ENCODE measurements around the gene NOL4L.

NOL4L gene

DNA sequence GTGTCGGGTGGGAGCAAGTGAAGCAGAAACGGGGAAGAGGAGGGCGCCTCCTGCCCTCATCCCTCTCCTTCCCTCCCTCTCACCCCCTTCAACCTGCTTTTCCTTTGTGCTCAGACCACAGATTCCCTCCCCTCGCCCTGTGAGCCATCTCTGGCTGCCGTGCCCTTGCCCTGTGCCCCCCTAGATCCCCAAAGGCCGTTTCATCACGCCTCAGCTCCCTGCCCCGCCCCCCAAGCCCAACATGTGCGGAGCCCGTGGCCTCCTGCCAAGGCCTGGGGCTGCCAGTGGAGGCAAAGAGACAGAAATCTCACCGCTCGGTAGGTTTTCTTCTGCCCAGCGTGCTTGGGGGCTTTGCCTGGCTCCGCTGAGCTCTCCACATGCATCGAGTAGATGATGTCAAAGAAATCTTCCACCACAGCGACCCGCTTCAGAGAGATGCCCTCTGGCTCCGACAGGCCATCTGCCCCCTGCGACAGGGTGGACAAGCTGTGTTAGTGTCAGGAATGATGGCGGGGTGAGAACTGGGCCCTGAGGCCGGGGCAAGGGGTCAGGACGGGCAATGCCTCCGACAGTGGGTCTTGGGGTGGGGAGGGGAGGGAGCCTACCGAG is 57.6 kb downstream of the NOL4L start:
- DNase-seq: peak in 7 of 56 donors; percentile 10 to 60 (median 21)

DNA sequence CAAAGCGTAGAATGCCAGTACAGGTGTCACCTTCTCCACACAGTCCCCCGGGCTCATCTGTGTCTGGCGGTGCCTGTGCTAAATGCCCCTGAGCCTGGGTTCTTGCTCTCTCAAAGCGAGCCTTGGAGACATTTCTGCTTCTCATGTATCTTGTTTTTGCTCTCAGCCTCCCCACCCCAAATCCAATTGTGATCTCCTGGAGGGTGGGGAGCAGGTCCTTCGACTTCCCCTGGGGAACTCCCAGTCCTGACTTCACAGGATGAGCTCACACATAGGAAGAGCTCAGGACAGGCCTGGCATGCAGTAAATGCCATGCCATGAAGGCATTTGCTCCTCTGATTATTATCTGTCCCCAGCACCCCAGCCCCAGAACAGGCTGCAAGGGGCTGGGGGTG is 58.1 kb downstream of the NOL4L start:
- DNase-seq: no peak

DNA sequence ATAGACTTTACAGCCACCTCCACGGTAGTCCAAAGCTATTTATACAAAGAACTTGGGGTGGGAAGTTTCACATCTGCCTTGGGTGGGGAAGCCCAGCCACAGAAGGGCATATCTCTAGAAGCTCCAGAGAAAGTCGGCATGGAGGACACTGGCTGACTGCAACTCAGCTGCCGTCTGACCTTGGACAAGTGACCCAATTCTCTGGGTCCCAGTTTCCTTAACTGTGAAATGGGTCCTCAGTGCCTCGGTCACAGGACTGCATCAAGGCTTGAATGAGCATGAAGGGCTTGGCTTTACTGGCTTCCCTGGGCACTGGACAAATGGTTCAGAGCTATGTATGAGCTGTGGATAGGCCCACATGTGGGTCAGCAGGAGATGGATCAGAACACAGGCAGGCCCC is 58.6 kb downstream of the NOL4L start:
- DNase-seq: no peak

DNA sequence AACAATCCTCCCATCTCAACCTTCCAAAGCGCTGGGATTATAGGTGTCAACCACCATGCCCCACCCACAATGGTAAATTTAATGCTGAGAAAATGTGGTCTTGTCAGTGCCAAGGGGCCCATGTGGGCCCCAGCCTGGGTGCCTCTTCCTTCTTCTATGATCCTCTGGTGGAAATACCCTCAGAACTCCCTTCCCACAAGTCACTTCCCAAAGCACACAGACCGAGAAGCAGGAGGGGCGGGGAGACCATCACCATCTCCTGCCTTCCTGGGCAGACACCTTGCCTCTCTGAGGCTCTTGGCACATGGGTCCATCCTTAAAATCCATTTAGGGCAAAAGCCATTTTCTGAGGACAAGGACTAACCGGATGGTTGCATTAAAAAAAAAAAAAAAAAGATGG is 59.0 kb downstream of the NOL4L start:
- no peak for DNase-seq

DNA sequence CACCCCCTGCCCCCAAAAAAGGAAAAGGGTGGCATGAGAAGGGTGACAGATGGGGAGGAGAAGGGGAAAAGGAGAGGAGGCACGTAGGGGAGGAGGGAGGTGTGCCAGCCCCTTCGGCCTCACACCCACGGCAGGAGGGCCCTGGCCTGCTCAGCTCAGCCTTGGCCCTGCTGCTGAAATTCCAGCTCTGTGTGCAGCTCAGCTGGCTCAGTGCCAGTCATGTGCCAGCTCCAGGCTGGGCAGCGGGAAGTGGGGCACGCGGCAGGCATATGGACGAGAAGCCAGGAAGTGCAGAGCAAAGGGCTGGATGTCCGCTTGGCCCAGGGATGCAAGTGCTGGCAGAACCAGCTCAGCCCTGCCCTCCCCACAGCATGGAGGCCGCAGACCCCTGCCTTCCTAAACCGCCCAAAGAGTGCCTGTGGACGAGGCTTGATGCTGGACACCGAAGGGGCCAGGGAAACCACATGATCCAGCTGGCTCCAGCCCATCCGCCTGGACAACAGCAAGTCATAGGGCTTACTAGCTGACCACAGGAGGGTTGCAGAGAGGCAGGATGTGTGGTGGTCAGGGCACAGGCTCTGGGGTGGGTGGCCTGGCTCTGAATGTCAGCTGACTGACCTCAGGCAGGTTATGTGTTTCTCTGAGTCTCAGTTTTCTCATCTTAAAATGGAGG is 60.2 kb downstream of the NOL4L start:
- DNase-seq: peak in 43 of 56 donors; percentile 29 to 79 (median 51)

DNA sequence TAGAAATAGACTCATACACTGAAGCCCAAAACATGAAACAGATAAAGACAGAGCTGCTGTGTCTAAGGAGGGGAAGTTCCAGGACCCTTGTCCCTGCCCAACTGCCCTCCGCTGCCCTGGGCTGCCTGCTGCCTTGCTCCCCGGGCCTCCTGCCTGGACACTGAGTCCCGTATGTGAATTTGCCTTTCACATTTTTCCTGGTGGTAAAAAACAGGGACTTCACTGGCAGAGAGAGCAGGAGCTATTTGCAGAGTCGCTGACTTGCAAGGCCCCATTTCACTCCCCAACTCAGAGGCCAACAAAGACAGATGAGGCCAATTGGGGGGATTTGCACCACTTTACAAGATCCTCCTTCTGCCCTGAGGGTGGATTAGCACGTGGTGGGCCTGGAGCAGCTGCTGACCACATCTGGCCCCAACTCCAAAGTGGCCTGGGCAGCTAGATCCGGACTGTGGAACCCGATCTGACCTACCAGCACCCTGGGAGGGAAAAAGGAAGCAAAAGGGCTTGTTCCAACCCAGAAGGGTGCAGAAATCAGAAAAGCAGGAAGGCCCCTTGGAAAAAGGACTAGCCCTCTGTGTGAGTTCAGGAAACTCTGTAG is 61.4 kb downstream of the NOL4L start:
- DNase-seq: no peak

DNA sequence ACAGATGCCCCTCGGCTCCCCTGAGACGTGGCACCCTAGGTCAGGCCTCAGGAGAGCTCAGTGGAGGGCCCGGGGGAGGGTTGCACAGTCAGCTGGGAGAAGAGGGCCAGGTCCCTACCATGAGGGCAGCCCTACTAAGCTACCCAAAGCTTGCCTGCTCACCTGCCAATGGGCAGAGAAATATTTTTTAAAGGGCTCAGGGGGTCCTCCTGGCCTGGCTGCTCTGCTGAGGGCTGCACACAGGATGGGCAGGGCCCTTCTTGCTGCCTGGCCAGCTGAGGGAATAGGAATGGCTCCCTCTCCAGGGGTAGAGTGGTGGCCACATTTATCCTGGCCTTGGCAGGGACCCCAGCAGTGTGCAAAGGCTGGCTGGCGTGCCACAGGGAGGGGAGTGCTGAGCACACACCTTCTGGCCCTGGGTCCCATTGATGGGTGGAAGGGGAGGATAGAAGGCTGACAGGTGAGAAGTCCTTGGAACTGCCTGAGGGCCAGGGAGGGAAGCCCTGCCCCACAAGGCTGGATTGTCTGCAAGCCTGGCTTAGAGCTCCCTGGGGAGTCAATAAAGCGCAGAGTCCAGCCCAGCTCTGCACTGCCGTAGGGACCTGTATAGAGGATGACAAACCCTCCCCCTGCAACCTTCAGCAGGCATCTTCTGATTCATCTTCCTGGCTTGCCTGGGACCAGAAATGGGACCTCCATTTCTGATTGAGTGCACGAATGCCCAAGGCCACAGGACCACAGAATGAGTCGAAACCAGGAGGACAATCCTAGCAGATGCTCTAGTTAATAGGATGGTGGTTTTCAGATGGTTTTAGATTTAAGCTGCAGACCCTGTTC is 62.1 kb downstream of the NOL4L start:
- no peak for DNase-seq

DNA sequence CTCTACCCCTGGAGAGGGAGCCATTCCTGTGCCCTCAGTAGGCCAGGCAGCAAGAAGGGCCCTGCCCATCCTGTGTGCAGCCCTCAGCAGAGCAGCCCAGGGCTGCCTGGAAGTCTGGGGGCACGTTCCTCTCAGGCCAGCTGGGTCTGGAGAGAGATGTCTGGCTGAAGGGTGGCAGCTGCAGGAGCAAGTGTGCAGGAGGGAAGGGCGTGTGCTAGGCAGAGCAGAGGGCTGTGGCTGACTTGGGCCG is 62.7 kb downstream of the NOL4L start:
- DNase-seq: no peak

DNA sequence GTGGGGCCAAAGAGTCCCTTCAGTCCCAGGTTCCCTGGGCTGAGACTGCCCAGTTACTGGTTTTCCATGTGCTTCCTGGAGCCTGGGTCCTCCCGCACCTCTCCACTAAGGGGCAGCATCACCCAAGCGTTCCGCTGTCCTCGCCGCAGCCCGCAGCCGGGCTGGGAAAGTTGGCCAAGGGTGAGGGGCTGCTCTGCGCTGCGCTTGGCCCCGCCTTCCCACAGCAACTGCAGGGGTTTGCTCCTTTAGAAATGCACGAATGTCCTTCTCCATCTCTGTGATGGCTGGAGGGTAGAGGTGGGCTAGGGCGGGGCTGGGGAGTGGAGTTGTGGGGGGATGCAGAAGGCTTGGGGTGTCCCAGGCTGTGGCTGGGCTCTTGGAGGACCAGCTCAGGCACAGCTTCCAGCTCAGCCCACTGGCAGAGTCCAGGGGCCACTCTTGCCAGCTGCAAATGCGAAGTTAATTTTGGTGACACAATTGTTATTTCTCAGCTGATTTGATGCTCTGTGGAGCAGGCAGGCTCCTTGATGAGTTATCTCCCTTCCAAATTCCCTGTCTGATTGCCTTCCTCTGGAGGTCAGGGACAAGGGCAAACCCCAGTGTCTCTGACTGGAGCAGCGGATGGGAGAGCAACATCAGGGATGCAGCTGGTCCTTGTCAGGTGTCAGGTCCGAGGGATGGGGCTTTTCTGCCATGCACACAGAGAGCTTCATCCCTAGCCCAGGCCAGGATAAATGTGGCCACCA is 63.2 kb downstream of the NOL4L start:
- DNase-seq: peak in 47 of 56 donors; percentile 25 to 80 (median 51)

DNA sequence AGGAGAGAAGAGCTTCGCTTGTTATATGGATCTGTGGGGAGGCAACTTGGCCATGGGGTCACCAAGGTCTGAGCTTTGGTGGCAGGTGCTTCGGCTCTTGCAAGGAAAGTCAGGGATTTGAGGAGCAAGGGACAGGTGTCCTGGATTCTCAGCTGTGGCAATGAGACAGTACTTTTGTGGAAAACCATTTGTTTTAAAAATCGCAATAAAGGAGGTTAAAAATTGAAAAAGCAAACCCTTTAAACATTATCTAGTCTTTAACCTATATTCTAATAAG is 64.3 kb downstream of the NOL4L start:
- no peak for DNase-seq

DNA sequence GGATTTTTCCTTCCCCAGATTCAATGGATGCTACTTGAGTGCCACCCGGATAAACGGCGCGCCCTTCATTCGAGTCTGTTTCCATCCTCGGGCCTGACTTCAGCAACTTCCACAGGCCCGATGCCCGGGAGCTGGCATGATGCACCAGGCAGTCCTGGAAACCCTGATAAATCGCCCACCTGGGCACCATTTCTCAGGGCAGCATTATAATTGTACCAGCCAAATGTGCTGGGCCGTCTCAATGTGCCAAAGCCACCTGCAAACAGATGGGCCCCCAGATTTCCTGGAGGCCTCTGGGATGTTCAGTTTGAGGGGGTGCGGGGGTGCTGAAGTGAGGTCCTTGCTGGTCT is 65.8 kb downstream of the NOL4L start:
- DNase-seq: no peak

DNA sequence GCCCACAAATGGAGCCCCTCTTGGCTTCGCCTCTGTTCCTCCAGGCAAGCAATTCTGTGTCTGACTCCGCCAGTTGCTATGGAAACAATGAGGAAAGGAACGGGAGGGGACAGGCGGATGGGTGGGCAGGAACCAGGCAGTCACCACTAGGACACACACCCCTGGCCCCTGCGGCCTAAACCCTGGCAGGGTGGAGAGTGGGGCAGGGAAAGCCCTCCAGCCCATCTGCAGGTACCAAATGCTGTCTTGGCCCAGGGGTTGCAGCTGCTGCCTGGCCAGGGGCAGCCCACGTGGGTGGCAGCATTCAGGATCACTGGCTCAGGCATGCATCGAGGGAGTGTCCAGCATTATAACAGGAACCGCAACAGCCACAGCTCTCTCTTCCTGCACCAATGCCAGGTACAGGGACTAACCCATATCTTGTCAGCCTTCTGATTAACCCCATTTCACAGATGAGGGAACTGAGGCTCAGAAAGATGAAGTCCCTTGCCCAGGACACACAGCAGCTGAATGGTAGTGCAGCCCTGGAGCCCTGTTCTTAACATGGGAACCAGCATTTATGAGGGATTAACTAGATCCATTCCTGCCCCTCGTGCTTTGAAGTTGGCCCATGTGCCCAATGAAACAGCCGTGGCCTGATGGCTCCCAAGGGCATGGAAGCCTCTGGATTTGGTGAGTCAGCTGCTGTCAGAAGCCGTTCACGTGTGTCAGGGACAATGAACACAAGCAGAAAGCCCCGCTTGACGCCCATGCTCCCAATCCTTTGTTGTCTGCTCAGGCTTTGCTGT is 66.3 kb downstream of the NOL4L start:
- peak in 2 of 56 donors; percentile 12 to 22 for DNase-seq

DNA sequence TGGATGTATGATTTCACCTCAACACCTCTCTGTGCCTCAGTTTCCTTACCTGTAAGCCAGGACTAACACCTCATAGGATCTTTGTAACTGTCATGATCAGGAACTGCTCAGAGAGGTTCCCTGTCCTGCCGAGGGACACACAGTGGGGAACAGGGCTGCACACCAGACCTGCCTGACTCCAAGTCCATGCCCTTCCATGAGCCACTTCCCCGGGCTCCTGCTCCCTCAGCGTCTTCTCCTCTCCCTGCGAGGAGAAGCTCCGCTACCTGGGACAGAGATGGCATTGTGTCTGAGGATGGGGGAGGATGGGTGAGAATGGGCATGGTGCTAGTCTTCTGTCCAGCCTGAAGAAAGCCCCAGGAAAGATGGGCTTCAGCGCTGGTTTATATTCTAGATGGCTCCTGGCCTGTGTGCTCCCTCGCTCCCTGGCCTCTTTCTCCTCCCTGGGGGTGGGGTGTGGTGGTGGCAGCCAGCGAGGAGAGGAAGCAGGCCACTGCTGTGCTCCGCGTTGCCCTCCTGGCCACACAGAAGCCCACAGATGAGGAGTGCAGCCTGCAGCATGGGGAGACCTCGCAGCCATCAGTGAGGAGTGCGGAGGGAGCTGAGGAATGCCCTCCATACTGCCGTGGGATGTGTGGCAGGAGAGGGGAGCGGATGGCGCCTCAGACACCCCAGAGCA is 67.1 kb downstream of the NOL4L start:
- DNase-seq: no peak

DNA sequence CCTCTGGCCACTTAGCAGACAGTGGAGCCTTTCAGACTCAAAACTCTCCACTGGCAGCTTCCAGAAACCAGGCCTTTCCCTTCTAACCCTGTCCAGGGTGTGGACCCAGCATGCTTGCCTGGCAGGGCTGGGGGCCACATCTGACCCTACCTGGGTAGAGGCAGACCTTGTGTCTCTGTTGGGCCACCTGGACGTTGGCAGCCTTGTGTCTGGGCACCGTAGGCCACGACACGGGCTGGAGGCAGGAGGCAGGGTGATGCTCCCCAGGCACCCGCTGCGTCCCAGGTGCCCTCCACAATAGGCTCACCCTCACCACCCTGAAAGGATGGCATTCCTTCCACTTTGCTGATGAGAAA is 67.6 kb downstream of the NOL4L start:
- DNase-seq: peak in 1 of 56 donors; percentile 43

DNA sequence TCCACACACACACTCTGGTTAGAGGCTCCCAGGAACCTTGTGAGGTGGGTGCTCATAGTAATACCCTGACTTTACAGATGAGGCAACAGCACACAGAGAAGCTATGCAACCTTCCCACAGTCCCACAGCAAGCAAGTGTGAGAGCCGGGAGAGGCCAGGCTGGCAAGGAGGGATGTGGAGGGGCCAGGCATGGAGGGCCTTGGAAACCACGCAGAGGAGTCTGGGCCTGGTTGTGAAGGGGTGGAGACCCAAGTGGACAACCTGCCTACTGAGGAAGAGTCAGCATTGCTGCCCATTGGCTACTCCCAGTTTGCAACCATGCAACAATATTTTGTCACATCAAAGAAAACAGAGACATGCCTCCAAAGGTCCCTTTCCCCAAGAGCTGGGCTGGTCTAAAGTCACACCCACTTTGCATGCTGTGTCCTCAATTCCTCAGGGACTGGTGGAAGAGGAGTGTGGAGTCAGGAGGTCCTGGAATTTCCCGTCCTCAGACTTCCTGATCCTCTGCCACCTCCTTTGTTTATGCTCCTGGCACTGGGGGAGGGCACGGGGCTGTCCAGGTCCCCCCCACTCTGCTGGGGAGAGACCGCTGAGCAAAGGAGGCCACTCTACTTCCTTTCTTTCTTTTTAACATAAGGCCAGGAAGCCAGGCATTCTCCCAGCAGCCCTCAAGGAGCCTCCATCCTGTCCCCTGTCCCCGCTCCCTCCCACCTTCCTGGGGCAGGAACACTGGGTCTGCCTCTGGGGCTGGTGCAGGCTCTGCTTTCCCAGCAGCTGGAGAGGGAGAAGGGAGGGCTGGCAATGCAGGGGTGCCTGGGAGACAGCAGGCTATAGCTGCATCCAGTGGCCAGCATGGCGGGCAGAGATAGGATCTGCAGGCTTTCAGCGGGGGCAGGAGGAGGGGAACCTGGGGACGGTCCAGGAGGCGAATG is 68.3 kb downstream of the NOL4L start:
- peak in 26 of 56 donors; percentile 18 to 67 (median 40) for DNase-seq

DNA sequence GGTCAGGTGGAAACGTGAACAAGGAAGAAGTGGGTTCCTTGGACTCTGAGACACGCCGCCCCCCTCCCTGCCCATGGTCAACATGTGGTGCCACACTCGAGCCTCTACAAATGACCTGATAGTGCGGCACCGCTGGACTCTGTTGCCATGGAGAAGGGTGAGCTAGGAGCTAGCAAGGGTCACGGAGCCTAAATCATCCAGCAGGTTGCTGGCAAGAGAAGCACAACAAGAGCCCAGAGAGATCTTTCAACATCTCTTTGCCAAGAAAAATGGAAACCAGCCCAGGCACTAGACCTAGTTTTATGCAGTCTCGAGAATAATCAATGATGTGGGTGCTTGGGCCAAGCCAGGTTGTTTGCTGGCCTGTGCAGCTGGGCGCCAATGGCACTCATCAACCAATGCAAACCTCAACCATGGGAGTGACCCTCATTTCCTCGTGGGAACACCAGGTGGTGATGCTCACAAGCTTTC is 69.5 kb downstream of the NOL4L start:
- DNase-seq: no peak

DNA sequence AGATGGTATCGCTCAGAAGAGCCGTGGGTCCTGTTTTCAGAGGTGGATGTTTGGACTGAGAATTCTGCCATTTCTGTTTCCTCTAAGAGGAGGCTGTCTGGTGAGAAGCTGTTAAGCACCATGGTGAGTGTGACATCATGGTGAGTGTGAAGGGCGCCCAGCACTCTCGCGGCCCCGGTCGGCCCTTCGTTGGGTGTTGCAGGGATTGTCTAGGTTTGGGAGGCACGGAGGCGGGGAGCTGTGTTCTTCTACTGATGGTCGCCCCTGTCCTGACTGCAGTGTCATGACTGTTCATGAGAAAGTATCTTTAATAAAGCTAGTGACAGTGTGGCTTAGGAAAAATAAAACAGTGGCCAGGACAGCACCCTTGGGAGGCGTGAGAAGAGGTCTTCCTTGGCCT is 70.4 kb downstream of the NOL4L start:
- no peak for DNase-seq

DNA sequence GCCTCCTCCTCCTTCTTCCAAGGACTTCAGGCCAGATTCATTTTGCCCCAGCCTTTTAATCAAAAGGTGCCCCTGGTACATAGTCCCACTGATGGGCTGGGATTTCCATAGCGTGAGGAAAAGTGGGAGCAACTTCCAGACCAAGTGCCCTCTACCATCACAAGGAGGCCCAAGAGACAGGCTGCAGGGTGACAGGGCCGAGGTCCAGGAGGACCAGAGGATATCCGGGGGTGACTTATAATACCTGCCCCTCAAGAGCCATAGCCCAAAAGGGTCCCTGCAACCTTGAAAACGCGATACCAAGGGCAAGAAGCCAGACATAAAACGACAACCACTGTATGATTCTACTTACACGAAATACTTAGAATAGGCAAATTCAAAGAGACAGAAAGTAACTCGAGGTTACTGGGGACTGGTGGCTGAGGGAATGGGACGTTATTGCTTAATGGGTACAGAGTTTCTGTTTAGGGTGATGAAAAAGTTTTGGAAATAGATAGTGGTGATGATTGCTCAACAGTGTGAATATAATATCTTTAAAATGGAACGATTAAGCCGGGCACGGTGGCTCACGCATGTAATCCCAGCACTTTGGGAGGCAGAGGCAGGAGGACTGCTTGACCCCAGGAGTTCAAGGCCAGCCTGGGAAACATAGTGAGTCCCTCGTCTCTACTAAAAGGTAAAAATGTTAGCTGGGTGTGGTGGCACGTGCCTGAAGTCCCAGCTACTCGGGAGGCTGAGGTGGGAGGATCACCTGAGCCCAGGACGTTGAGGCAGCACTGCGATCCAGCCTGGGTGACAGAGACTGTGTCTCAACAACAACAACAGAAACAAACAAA is 71.9 kb downstream of the NOL4L start:
- DNase-seq: no peak

DNA sequence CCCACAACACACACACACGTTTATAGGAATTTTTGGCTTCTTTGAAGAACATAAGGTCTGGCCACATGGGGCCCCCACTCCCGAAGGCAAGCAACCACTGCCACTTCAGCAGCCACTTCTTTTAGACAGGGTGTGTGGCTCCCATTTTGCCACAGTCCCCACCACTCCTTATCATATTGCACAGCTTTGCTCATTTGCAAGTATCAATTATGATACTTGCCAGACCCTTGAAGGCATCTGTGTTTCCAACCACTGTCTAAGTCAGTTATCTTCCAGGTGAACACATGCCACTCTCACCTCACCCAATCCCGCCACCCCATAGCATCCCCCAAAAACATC is 73.1 kb downstream of the NOL4L start:
- no peak for DNase-seq

Data from nucleus accumbens (tissue), 56 donors.